Measurements from ENCODE around the gene ARL9.

Gene ARL9, protein sequence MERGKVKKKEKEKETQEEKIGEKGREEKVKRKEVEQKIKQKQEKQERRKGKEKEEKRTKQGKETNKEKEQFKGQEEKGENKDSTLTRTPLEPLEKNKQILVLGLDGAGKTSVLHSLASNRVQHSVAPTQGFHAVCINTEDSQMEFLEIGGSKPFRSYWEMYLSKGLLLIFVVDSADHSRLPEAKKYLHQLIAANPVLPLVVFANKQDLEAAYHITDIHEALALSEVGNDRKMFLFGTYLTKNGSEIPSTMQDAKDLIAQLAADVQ

GRCh38 chr4:56505269-56506130 lies at the start of gene ARL9:
Gene ARL9, plus strand, starts transcription at chr4:56505791. Its CDS starts 72 bp downstream, at chr4:56505863.
- peak; percentile 76 for DNase-seq (ENCODE audit: low read depth)

GRCh38 chr4:56460085-56460484 lies 45.5 kb upstream of the ARL9 start:
- peak; percentile 7 for DNase-seq (ENCODE audit: low read depth)

DNA sequence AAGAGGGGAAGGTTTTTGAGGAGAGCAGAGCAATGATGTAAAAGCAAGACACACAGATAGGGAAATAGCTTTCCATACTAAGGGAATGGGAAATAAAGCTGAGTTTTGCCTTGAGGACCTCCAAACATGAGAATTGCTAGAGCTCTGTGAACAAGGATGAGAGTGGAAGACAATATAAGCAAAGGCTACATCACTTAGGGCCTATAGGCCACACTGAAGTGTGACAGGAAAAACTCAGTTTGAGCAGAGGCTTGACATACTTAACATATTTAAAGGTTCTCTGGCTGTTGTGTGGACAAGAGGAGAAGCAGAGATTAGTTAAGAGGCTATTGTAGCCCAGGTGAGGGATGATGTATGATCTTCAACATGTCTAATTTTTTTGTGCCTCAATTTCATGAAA lies 43.4 kb upstream of the ARL9 start:
- DNase-seq (ENCODE audit: low read depth) = no peak

GRCh38 chr4:56463711-56464110 lies 41.9 kb upstream of the ARL9 start:
- DNase-seq (ENCODE audit: low read depth) = no peak

GRCh38 chr4:56464581-56464980 lies 41.0 kb upstream of the ARL9 start:
- DNase-seq (ENCODE audit: low read depth) = no peak

- peak; percentile 47 for DNase-seq (ENCODE audit: low read depth)
These were observed 39.8 kb upstream of the ARL9 start for GRCh38 chr4:56465599-56466295.

DNA sequence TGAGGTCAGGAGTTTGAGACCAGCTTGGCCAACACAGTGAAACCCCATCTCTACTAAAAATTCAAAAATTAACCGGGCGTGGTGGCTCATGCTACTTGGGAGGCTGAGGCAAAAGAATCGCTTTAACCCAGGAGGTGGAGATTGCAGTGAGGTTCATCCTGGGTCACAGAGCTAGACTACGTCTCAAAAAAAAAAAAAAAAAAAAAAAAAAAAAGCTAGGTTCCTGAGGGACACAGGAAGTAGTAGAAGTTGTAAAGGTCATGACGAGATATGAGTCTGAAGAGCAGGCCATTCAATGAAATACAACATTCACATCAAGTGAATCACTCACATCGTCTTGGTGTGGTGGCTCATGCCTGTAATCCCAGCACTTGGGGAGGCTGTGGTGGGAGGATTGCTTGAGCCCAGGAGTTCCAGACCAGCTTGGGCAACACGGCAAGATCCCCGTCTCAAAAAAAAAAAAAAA lies 39.3 kb upstream of the ARL9 start:
- DNase-seq (ENCODE audit: low read depth) = peak; percentile 91

- DNase-seq (ENCODE audit: low read depth) = no peak
These were observed 38.7 kb upstream of the ARL9 start for GRCh38 chr4:56466910-56467283.

- DNase-seq (ENCODE audit: low read depth) = peak; percentile 95
These were observed 38.1 kb upstream of the ARL9 start, which contains the start of gene SRP72 for GRCh38 chr4:56467284-56468096. Gene SRP72, plus strand, starts transcription at chr4:56467617. Its CDS starts 19 bp downstream, at chr4:56467636.

- no peak for DNase-seq (ENCODE audit: low read depth)
These were observed 37.5 kb upstream of the ARL9 start for GRCh38 chr4:56468097-56468422.

- DNase-seq (ENCODE audit: low read depth) = no peak
These were observed 35.9 kb upstream of the ARL9 start for GRCh38 chr4:56469489-56470210.

DNA sequence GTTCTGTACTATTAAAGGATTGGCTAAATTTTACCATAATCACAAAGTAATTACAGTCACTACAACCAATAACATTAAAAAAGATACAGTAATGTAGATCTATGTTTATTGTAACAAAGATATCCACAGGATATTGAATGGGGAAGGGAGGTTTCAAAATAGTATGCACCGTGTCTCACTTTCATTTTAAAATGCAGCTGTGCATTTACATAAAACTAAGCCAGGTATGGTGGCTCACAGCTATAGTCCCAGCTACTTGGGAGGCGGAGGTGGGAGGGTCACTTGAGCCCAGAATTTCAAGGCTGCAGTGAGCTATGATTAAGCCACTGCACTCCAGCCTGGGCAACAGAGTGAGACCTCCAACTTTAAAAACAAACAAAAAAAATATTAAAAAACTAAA lies 29.7 kb upstream of the ARL9 start:
- no peak for DNase-seq (ENCODE audit: low read depth)

- DNase-seq (ENCODE audit: low read depth) = no peak
These were observed 28.3 kb upstream of the ARL9 start for GRCh38 chr4:56477192-56477702.

- no peak for DNase-seq (ENCODE audit: low read depth)
These were observed 24.9 kb upstream of the ARL9 start for GRCh38 chr4:56480691-56481090.

DNA sequence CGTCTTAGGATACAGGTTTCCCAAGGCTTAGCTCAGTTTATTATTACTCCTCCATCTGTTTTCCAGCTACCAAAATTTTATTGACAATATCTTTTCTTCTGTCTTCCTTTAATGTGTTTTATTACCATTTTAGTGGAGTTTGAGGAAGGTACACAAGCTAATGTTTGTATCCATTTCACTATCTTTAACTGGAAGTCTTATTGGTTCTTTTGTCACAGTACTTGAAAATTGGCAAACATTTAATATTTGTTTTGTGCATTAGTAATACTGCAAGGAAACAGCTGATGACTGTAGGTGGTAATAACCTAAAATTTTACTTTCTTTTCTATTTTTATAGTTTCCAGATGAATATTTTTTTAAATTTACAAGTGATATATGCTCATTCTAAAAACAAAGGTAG lies 9.3 kb upstream of the ARL9 start:
- DNase-seq (ENCODE audit: low read depth) = no peak

GRCh38 chr4:56511098-56511497 lies 5.5 kb downstream of the ARL9 start:
- DNase-seq (ENCODE audit: low read depth) = no peak

DNA sequence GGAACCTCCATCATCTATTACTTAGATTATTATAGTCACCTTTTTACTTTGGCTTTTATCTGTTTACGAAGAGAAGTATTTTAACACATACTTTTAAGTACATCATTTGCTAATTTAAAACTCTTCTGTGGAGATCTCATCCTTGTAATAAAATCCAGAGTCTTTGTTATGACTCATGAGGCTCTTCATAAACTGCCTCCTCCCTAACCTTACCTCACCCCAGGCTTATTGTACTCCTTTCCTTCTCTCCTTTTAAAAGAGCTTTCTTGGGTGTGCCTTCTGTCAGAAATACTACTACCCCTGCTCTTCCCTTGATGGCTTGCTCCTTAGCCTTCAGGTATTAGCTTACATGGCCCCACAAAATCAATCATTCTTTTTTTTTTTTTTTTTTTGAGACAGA lies 6.6 kb downstream of the ARL9 start:
- peak; percentile 38 for DNase-seq (ENCODE audit: low read depth)

DNA sequence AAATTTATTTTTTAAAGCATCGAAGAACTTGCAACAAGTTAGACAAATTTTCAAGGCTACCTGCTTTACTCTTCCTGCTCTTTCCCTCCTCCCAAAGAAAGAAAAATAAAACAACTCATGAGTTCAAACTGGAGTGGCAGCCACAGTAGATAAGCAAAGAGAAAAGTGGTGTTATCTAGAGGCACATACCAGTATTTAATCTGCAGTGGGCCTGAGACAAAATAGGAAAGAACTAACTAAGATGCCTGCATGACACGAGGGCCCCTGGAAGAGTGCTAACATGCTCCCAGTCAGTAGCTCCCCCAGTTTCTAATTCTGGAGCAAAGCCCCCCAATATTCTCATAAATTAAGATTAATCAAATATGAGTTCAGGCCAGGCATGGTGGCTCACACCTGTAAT lies 7.9 kb downstream of the ARL9 start:
- no peak for DNase-seq (ENCODE audit: low read depth)

GRCh38 chr4:56530269-56531148 lies 24.9 kb downstream of the ARL9 start:
- peak; percentile 86 for DNase-seq (ENCODE audit: low read depth)
